ENCODE measurements around the gene ACTL6B. TPM values are rescaled to one million over a fixed set of nuclear protein-coding genes. Genes with fewer than 3 reads are reported as not detected.
A peak's percentile ranks its signal among the peaks of the same experiment; 100 is the strongest.

Gene ACTL6B
- total and polyA plus RNA-seq, 9 of the 15 experiments (the other 6 are each of a cell fraction or from before 2014, with no cell fraction given) = not detected

DNA sequence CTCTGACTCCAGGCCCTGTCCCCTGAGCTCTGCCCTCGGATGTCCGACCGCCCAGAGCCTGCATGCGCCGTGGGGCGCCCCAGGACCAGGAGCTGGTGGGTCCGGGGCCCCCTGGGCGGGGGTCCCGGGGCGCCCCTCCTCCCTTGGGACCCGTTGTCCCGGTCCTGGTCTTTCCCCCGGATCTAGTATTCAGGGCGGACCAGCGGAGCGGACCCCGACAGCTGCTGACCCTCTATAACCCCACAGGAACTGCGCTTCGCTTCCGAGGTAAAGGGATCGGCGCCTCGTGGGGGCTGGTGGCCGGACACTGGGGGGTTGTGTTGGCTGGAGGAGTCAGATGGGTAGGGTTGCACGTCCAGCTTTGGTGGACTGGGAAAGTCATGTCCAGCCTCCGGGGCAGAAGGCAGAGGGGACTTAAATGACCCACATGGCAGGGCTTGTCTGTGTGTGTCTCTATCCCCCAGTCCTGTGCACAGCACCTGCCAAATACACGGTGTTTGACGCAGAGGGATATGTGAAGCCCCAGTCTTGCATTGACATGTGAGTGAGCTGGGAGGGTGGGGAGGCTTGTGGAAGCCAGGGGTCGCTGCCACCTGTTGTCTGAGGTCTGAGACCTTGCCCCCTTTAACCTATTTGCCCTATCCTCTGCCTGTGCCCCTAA is 43.4 kb downstream of the ACTL6B start (continued):
- TF ChIP-seq BHLHE40 (IDR thresholded peaks at IDR 0.05; ENCODE audit: low read length) (0 out of 2 replicates have a peak, but pooled peaks have one; percentile 4), ZBTB7A (IDR thresholded peaks at IDR 0.05; ENCODE audit: borderline replicate concordance, control insufficient read depth, low read depth, low read length) (peak; percentile 95), RBBP5 (IDR thresholded peaks at IDR 0.05; ENCODE audit: borderline replicate concordance, insufficient read depth, low read length, poor library complexity, severe bottlenecking) (peak; percentile 19), CREB1 (IDR thresholded peaks at IDR 0.05) (no peak), CREB1 (CRISPR knock-in tag; IDR thresholded peaks at IDR 0.05) (no peak), MYC (IDR thresholded peaks at IDR 0.05; ENCODE audit: low read depth, low read length) (no peak), MYC (CRISPR knock-in tag; IDR thresholded peaks at IDR 0.05; ENCODE audit: borderline replicate concordance, low read depth) (0 out of 2 replicates have a peak, but pooled peaks have one; percentile 50), ZNF583 (CRISPR knock-in tag; IDR thresholded peaks at IDR 0.05) (no peak), ZFX (CRISPR knock-in tag; IDR thresholded peaks at IDR 0.05) (peak; percentile 4; the same call in 1 of the 2 replicates), SIN3A (IDR thresholded peaks at IDR 0.05; ENCODE audit: borderline replicate concordance in 2 of 2, control insufficient read depth in 1 of 2, low read depth in 2 of 2, low read length in 2 of 2) (peak in 1 of 2 experiments; percentile 54; a peak in 1 of 4 replicates)
- TF ChIP-seq, protein P1, sequence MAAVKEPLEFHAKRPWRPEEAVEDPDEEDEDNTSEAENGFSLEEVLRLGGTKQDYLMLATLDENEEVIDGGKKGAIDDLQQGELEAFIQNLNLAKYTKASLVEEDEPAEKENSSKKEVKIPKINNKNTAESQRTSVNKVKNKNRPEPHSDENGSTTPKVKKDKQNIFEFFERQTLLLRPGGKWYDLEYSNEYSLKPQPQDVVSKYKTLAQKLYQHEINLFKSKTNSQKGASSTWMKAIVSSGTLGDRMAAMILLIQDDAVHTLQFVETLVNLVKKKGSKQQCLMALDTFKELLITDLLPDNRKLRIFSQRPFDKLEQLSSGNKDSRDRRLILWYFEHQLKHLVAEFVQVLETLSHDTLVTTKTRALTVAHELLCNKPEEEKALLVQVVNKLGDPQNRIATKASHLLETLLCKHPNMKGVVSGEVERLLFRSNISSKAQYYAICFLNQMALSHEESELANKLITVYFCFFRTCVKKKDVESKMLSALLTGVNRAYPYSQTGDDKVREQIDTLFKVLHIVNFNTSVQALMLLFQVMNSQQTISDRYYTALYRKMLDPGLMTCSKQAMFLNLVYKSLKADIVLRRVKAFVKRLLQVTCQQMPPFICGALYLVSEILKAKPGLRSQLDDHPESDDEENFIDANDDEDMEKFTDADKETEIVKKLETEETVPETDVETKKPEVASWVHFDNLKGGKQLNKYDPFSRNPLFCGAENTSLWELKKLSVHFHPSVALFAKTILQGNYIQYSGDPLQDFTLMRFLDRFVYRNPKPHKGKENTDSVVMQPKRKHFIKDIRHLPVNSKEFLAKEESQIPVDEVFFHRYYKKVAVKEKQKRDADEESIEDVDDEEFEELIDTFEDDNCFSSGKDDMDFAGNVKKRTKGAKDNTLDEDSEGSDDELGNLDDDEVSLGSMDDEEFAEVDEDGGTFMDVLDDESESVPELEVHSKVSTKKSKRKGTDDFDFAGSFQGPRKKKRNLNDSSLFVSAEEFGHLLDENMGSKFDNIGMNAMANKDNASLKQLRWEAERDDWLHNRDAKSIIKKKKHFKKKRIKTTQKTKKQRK (IDR thresholded peaks at IDR 0.05; ENCODE audit: borderline replicate concordance, low read depth, low read length) = no peak
- TF ChIP-seq, protein P2, sequence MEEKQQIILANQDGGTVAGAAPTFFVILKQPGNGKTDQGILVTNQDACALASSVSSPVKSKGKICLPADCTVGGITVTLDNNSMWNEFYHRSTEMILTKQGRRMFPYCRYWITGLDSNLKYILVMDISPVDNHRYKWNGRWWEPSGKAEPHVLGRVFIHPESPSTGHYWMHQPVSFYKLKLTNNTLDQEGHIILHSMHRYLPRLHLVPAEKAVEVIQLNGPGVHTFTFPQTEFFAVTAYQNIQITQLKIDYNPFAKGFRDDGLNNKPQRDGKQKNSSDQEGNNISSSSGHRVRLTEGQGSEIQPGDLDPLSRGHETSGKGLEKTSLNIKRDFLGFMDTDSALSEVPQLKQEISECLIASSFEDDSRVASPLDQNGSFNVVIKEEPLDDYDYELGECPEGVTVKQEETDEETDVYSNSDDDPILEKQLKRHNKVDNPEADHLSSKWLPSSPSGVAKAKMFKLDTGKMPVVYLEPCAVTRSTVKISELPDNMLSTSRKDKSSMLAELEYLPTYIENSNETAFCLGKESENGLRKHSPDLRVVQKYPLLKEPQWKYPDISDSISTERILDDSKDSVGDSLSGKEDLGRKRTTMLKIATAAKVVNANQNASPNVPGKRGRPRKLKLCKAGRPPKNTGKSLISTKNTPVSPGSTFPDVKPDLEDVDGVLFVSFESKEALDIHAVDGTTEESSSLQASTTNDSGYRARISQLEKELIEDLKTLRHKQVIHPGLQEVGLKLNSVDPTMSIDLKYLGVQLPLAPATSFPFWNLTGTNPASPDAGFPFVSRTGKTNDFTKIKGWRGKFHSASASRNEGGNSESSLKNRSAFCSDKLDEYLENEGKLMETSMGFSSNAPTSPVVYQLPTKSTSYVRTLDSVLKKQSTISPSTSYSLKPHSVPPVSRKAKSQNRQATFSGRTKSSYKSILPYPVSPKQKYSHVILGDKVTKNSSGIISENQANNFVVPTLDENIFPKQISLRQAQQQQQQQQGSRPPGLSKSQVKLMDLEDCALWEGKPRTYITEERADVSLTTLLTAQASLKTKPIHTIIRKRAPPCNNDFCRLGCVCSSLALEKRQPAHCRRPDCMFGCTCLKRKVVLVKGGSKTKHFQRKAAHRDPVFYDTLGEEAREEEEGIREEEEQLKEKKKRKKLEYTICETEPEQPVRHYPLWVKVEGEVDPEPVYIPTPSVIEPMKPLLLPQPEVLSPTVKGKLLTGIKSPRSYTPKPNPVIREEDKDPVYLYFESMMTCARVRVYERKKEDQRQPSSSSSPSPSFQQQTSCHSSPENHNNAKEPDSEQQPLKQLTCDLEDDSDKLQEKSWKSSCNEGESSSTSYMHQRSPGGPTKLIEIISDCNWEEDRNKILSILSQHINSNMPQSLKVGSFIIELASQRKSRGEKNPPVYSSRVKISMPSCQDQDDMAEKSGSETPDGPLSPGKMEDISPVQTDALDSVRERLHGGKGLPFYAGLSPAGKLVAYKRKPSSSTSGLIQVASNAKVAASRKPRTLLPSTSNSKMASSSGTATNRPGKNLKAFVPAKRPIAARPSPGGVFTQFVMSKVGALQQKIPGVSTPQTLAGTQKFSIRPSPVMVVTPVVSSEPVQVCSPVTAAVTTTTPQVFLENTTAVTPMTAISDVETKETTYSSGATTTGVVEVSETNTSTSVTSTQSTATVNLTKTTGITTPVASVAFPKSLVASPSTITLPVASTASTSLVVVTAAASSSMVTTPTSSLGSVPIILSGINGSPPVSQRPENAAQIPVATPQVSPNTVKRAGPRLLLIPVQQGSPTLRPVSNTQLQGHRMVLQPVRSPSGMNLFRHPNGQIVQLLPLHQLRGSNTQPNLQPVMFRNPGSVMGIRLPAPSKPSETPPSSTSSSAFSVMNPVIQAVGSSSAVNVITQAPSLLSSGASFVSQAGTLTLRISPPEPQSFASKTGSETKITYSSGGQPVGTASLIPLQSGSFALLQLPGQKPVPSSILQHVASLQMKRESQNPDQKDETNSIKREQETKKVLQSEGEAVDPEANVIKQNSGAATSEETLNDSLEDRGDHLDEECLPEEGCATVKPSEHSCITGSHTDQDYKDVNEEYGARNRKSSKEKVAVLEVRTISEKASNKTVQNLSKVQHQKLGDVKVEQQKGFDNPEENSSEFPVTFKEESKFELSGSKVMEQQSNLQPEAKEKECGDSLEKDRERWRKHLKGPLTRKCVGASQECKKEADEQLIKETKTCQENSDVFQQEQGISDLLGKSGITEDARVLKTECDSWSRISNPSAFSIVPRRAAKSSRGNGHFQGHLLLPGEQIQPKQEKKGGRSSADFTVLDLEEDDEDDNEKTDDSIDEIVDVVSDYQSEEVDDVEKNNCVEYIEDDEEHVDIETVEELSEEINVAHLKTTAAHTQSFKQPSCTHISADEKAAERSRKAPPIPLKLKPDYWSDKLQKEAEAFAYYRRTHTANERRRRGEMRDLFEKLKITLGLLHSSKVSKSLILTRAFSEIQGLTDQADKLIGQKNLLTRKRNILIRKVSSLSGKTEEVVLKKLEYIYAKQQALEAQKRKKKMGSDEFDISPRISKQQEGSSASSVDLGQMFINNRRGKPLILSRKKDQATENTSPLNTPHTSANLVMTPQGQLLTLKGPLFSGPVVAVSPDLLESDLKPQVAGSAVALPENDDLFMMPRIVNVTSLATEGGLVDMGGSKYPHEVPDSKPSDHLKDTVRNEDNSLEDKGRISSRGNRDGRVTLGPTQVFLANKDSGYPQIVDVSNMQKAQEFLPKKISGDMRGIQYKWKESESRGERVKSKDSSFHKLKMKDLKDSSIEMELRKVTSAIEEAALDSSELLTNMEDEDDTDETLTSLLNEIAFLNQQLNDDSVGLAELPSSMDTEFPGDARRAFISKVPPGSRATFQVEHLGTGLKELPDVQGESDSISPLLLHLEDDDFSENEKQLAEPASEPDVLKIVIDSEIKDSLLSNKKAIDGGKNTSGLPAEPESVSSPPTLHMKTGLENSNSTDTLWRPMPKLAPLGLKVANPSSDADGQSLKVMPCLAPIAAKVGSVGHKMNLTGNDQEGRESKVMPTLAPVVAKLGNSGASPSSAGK (IDR thresholded peaks at IDR 0.05) = peak; percentile 26; the same call in 1 of the 2 replicates

All from K562 (cell line).